NCI-H187 treated with DMSO at 0.1 percent for 48 hours (cell line): Measurements from ENCODE around the gene SLC4A1AP.

Source experiments
- DNase-seq: peaks from one replicate; lab custom pipeline; 2025; lab: John Stamatoyannopoulos, UW

SLC4A1AP gene

DNA sequence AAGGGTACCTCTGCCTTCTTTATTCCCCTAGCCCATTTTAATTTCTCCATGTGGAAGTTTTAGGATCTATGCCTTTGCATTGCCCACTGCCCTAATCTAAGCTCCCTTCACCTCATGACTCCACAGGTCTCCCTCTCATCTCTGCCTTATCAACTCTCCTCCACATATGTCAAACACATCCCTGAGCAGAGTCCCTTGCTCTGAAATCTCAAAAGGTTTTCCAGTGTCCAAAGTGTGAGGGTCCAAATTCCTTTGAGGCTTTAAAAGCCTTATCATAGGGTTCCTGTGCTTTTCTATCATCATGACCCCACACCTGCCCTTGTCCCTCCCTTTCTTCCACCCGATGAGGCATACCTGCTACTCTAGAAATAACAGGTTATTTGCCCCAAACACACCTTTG lies 38.6 kb downstream of the SLC4A1AP start:
- DNase-seq: no peak

DNA sequence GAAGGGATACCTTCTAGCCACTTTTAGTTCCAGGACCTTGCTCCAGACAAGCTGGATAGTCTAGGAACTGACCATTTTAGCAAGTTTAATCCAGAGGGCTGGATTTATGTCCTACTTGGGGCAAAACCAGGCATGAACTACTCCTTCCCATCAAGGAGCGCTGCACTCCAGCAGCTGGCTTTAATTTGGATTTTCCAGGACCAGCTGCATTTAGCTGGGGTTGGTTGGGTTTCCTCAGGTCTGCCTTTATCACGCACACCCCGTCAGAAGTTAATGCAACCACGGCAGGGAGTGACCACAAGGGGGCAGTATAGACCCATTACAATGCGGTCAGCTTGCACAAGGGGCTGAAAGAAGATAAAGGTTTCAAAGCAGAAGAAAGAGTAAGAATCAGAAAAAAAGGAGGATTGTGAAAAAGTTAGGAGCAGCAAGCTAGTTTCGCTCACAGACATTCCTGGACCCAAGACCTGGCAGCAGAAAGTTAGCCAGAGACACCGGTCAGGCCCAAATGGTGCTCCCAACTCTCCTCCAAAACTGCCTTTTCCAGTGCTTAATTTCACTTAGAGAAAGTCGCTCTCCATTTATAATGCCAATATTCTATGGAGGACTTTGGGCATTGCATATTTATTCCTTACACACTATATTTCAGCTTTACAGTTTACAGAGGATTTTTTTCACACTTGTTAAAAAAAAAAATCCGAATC lies 40.1 kb downstream of the SLC4A1AP start:
- peak; percentile 43 for DNase-seq

DNA sequence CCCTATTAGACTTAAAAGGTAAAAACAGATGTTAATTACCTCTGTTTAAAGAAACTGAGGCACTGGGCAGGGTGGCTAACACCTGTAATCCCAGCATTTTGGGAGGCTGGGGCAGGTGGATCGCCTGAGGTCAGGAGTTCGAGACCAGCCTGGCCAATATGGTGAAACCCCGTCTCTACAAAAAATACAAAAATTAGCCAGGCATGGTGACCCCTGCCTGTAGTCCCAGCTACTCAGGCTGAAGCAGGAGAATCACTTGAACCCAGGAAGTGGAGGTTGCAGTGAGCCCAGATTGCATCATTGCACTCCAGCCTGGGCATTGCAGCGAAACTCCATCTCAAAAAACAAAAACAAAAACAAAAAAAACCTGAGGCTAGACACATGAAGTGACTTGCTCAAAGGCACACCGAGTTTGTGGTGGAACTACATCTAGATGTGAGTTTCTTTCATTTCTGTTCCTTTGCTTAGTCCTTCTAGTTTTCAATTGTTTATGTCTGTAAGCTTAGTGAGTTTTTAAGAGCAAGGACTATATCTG lies 40.7 kb downstream of the SLC4A1AP start:
- no peak for DNase-seq

DNA sequence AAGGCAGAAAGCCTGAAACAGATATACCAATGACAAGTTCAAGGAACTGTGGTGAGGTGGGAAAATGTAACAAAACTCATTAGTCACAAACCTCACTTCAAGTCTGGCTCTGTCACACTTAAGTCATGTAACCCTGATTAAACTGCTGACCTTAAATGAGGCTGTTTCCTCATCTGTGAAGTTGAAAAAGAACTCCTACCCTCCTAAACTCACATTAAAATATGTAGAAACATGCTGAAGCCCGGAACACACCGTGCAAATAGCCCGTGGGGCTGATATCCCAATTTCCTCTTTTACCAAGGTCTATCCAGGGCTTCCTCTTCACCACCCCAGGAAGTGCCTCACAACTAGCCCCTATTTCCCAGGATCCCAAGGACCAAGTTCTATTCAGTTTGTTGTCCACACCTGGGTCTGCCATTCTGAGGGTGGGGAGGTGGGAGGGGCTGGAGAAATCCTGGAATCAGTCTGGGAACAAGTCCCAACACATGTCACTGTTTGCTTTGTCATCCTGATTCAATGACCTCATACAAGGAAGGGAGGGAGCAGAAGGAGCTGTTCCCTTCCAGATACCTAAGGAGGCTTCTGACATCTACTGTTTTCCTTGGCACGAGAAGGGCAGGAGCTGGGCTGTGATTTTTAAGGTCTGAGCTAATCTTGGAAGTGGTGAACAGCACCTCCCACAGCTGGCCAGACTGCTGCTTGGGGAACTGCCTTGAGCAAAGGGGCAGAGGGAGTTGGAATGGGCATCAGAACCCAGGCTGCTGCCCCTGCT lies 42.3 kb downstream of the SLC4A1AP start:
- DNase-seq: no peak

DNA sequence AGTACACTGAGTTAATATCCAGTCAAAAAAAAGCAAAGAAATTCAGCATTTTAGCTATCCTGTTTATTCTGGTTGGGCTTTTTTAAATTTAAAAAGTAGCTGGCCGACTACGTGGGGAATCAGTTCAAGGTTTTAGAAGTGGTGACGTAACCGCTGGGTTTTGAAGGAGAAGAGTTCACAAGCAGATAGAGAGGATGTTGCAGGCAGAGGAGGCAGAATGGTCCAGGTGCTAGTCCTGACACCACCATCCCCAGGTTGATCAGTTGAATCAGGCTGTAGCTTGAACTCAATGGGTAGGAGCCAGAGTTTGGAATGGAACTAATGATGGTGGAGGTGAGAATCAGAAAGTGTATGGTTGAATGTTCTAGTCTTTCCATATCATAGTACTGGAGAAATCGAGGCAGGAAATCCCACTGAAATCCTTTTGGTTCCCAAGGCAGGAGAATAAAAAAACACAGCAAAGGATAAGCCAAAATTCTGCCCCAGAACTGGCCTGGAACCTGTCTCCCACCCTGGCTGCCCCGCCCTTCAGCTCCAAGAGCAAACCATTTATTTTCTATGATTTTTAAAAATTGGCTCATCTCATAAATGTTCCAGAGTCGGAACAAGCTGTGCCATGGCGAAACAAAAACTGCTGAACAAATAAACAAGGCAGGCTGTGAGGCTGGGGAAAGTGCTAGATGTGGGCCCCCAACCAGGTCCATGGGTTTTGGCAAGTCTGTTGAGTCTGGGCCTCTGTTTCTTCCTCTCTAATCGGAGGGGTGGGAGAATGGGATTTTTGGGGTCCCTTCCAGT lies 44.0 kb downstream of the SLC4A1AP start:
- no peak for DNase-seq

DNA sequence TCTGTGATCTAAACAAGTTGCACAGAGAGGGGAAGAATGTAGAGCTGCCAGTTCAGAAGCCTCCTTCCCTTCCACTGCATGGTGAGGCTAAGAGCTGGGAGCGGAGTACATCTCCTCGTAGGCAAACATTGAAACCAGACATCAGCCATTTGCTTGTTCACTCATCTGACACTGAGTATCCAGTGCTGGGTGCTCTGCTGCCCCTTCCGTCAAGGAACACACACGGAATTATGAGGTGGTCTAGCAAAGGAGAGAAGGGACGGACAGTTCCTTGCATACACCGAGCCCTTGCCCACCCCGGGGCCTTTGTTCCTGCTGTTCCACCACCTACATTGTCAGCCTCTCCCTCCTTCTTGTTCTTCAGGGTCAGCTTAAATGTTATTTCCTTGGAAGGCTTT lies 44.6 kb downstream of the SLC4A1AP start:
- DNase-seq: no peak

DNA sequence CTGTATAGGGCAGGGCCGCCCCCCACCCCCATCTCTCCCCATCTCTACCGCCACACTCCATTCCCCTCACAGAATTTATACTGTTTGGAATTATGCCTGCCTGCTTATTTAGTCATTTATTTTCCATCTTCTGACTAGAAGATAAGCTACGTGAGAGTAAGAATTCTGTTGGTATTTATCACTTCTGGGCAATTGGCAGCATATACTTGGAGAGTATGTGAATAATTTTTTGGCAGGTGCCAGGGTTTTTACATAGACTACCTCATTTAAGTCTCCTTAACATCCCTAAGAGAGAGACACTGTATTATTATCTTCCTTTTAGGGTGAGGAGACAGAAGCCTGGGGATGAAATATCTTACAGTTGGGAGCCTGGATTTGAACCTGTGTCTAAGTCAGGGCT lies 45.0 kb downstream of the SLC4A1AP start:
- DNase-seq: no peak

DNA sequence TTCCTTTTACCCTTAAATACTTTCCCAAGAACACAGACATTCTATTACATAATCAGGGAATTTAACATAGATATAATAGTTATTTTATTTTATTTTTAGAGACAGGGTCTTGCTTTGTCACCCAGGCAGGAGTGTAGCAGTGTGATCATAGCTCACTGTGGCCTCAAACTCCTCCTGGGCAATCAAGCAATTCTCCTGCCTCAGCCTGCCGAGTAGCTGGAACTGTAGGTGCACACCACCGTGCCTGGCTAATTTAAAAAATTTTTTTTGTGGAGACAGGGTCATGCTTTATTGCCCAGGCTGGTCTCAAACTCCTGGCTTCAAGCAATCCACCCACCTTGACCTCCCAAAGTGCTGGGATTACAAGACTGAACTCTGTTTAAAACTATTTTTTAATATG lies 45.6 kb downstream of the SLC4A1AP start:
- no peak for DNase-seq

DNA sequence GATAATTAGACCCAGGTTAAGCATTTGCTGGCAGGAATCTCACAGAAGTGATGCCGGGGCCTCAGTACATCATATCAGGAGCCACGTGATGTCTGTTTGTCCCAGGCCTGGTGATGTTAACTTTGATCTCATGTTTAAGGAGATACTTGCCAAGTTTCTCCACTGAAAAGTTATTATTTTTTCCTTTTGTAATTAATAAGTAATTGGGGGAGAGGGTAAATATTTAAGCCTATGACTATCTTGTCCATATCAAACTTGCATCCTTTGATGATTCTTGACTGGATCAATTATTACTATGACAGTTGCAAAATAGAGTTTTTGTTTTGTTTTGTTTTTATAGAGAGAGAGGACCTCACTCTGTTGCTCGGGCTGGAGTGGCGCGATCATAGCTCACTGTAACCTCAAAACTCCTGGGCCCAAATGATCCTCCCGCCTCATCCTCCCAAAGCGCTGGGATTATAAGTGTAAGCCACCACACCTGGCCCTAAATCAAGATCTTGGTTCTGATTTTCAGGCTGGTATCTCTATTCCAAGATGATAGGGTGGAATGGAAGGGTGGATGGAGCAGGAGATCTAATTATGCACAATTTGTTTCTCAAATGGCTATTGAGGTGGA lies 46.4 kb downstream of the SLC4A1AP start:
- DNase-seq: no peak

DNA sequence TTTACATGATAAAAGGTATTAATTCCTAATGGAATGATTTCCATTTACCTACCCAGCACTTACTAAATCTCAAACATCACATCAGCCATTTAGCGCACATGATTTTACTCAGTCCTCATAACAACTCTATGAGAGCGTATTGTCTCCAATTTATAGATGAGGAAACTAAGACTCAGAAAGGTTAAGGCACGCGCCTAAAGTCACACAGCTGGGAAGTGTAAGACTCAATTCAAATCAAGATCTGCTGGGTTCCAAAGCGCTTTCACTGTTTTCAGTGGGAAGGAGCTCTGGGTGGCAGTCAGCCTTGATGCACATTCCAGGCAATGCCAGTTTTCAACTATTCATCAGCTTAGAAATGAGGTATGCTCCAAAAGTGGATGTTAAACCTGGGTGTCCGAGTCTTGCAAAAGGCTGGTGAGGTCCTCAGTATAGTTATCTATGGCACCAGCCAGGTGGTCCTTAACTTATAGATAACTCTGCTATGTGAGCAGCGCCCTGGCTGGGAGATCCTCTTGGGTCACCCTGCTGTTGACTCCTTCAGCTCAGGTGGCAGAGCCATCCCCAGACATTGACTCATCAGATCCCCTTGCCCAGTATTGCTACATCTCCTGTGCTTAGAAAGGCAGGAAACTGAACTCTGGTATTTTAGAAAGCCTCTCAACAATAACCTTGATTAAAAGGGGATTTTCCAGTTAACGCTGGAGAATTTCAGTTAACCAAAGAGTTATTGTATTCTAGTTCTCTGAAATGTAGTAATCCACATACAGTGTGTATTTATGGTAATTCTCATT lies 47.1 kb downstream of the SLC4A1AP start:
- no peak for DNase-seq

DNA sequence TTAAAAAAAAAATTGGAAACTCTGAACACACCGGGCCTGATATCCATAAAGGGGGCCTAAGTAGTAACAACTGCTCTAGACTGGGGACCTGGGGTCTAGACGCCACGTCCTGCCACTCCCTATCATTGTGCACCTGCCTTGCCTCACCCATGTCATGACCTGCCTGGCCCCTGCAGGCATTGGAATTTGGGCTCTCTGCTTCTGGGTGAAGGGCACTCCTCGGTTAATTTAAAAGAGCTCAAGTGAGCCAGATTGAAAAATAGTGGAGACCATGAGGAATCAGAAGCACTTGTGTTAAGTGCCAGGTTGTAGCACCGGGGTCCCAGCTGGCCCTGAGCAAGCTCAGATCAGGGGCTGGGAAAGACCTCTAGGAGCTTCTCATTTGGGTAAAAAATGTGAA lies 48.1 kb downstream of the SLC4A1AP start:
- DNase-seq: no peak

DNA sequence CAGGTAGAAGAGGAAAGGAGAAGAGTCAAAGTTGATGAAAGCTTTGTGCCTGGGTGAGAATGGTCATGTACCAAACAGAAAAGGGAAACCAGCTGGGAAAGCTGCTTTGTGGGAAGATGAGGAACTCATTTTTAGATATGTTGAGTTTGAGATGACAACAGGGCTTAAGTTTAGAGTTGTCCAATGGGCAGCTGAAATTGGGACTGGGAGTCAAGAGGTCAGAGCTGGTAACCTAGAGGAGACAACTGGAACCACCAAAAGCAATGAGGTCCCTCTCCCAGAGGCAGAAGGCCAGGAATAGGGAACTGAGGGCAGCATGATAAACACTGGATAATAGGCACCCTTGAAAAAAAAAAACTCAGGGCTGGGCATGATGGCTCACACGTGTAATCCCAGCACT lies 48.8 kb downstream of the SLC4A1AP start:
- no peak for DNase-seq

DNA sequence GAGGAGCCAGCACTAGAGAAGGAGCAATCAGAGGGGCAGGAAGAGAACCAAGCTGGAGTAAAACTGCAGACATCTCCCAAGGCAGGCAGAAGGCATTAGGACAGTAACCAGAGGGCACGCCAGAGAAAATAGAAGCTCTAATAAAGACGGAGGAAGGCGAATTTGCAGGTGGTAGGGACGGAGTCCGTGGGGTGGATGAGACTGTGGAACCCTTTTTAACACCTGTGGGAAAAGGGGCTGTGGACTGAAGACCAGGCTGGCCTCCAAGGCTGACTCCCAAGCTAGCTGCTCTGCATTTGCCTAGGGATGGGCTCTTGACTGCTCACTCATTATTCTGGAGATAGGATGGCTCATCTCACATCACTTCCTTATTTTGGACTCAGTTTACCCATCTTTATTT lies 49.5 kb downstream of the SLC4A1AP start:
- DNase-seq: no peak

DNA sequence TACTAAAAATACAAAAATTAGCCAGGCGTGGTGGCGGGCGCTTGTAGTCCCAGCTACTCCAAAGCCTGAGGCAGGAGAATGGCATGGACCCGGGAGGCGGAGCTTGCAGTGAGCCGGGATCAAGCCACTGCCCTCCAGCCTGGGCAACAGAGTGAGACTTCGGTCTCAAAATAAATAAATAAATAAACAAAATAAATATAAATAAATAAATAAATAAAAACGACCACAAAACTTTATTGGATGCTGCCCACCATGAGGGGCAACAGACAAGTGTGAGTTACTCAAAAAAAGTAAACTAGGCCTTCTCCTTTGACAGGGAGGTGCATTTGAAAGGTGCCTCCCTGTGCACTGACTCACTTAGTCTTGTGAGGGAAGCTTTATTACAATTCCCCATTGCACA lies 50.4 kb downstream of the SLC4A1AP start:
- no peak for DNase-seq

DNA sequence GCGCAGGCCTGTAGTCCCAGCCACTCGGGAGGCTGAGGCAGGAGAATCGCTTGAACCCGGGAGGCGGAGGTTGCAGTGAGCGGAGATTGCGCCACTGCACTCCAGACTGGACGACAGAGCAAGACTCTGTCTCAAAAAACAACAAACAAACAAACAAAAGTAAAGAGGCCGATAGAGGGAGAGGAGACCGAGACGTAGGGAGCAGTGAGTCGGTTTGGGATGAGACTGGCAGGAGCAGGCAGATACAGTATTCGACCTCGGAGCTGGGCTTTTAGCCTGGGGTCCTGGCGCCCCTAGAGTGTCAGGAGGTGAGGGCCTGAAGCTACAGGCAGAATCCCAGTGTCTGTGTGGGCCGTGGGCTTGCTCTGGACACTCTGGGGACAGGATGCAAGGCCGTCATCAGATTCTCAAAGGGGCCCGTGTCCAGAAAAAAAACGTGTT lies 51.2 kb downstream of the SLC4A1AP start:
- no peak for DNase-seq

DNA sequence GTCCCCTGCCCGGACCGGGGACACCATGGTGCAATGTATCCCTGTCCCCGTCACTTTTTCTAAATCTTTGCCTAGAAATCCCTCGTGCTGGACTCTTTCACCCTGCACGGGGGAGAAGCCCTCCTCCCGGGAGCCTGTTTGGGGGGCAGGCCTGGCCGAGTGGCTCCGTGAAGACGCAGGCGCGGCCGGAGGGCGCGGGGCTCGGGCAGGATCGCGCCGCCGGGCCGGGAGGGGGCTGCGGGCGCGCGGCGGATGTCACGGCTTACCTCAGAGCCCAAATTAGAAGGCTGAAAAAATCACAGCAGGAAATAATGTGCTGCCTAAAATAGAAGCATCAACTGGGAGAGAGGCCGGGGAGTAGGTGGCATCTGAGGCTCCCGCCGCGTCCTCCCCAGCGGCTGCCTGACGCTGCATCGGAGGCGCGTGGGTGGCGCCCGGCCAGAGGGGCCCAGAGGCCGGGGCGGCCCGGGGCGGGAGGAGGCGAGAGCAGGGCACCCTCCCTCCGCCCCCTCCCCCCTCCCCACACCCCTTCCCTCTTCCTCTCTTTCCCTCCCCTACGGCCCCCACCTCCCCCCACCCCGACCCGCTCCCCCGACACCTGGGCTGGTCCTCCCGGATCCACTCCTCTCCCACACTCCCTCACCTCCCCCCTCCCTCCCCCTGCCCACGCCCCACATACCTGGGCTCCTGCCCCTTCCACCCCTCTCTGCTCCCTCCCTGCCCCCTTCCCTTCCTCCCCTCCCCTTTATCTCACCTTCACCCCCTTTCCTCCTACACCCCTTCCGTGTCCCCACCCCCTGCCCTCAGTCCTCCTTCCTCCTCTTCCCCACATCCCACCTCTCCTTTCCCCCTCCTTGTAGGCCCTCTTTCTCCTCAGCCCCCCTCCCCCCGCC lies 51.9 kb downstream of the SLC4A1AP start:
- DNase-seq: no peak

DNA sequence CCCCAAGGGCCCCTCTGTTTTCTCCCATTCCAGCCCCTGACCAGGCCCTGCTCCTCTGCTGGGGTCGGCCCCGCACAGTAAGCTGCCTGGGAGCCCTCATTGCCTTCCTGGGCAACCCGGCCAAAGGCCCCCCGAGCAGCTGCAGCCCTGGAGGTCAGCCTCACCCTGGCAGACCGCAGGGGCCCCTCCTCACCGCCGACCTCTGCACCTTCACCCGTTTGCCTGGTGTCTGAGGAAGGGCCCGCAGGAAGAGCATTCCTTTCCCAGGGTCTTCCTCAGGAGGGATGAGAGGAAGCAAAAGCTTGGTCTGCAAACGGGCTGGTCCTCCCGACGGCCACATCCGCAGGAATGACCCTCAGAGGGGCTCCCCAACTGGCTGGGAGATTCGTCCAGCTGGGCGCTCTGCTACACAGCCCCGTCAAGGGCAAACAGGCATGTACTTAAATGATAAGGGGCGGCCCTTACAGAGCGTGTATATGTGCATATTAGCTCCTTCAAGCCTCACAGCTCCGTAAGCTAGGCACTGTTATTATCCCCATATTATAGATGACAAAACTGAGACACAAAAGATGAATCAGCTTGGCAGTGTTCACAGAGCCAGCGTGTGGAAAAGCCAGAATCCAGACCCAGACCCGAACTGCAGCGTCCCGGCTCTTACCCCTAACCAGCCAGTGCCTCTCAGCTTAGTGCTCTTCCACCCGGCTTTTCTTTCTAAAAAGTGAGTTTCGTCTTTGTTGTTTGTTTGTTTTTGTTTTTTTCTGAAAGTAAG lies 52.8 kb downstream of the SLC4A1AP start:
- no peak for DNase-seq

DNA sequence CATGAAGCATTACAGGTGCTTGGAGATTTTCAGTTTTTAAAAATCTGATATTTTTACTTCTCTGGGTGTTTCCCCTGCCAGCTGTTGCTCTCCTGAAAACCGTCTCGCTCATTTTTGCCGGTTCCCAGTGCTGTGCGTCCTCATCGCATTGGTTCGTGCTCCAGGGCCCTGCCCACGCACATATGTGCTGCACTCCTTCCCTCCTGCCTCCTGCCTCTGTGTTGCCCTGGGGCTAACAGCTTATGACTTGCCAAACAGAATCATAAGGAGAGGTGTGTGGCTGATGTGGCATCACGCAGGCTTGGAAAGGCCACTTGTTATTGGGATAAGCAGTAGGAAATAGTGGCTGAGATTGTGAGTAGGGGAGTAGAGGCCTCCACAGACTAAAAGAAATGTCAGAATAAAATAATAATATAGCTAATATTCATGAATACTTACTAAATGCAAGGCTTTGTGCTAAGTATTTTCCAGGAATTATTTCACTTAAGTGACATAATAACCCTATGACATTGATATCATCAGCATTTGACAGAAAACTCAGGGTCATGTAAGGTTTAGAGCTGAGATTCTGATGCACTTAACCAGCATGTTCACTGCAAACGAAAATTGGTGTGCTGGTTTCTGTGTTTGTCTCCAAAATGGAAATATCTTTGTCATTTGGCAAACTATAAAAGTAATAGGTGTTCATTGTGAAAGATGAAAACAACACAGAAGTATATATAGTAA lies 53.5 kb downstream of the SLC4A1AP start:
- no peak for DNase-seq
